ENCODE results near the gene PCDH1. TPM values are rescaled to one million over a fixed set of nuclear protein-coding genes. Genes with fewer than 3 reads are reported as not detected.
A peak's percentile ranks its signal among the peaks of the same experiment; 100 is the strongest.

PCDH1 gene
- total and polyA plus RNA-seq, 2 of the 13 experiments (the other 11 are each of a cell fraction or from before 2014, with no cell fraction given), result 0.11 to 0.83 TPM

- TF ChIP-seq FOXO1 (CRISPR knock-in tag; IDR thresholded peaks at IDR 0.05) (no peak), ZBTB7B (CRISPR knock-in tag; IDR thresholded peaks at IDR 0.05) (peak; percentile 61; the same call in 1 of the 2 replicates), CCAR2 (optimal IDR thresholded peaks at IDR 0.05; ENCODE audit: low read depth, low read length) (no peak), MXD4 (CRISPR knock-in tag; IDR thresholded peaks at IDR 0.05) (0 out of 2 replicates have a peak, but pooled peaks have one; percentile 51), ZNF230 (CRISPR knock-in tag; IDR thresholded peaks at IDR 0.05) (peak; percentile 91; the same call in 1 of the 2 replicates), MAFG (CRISPR knock-in tag; IDR thresholded peaks at IDR 0.05) (no peak), ZNF616 (CRISPR knock-in tag; IDR thresholded peaks at IDR 0.05; ENCODE audit: low read depth) (no peak), ZNF709 (CRISPR knock-in tag; IDR thresholded peaks at IDR 0.05) (peak; percentile 92; the same call in 1 of the 2 replicates), ZBTB42 (CRISPR knock-in tag; IDR thresholded peaks at IDR 0.05) (0 out of 2 replicates have a peak, but pooled peaks have one; percentile 70), ZNF18 (CRISPR knock-in tag; IDR thresholded peaks at IDR 0.05; ENCODE audit: insufficient replicate concordance) (no peak), RERE (CRISPR knock-in tag; IDR thresholded peaks at IDR 0.05; ENCODE audit: low read depth) (no peak; the same call in 1 of the 2 replicates), GPN1 (CRISPR knock-in tag; IDR thresholded peaks at IDR 0.05; ENCODE audit: borderline replicate concordance) (no peak), JDP2 (CRISPR knock-in tag; IDR thresholded peaks at IDR 0.05; ENCODE audit: borderline replicate concordance) (no peak), ZNF430 (CRISPR knock-in tag; IDR thresholded peaks at IDR 0.05) (peak; percentile 94), ZNF576 (CRISPR knock-in tag; IDR thresholded peaks at IDR 0.05) (peak; percentile 37; the same call in 1 of the 2 replicates), TBX3 (IDR thresholded peaks at IDR 0.05; ENCODE audit: borderline replicate concordance) (no peak), MIER2 (CRISPR knock-in tag; IDR thresholded peaks at IDR 0.05) (peak; percentile 50), GMEB1 (CRISPR knock-in tag; IDR thresholded peaks at IDR 0.05; ENCODE audit: borderline replicate concordance) (peak; percentile 81), ATRX (CRISPR knock-in tag; IDR thresholded peaks at IDR 0.05; ENCODE audit: borderline replicate concordance) (no peak), ZNF460 (CRISPR knock-in tag; IDR thresholded peaks at IDR 0.05; ENCODE audit: borderline replicate concordance) (no peak)
Measured at GRCh38 chr5:141923448-141924313, 45.5 kb upstream of the PCDH1 start, which contains the start of gene DELE1 (continued).
